Measurements from ENCODE around the gene PPP3CB.

DNA sequence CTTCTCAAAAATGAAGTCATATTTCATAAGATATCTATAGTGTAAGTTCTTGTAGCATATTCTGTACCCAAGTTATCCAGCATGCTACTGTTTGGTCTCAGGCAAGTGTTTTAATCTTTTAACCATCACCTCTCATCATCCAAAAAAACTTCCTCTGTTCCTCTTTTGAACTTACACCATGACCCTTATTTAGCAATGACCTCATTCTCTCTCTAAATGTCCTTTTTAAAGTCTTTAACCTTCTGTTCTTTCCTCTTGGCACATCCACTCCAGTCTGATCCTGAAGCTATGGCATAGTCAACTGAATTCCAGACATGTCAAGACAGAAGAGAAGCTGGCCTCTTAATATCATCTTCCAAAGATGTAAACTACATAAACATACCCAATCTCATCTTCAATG lies 26.2 kb downstream of the PPP3CB start:
- TF ChIP-seq, protein P1, sequence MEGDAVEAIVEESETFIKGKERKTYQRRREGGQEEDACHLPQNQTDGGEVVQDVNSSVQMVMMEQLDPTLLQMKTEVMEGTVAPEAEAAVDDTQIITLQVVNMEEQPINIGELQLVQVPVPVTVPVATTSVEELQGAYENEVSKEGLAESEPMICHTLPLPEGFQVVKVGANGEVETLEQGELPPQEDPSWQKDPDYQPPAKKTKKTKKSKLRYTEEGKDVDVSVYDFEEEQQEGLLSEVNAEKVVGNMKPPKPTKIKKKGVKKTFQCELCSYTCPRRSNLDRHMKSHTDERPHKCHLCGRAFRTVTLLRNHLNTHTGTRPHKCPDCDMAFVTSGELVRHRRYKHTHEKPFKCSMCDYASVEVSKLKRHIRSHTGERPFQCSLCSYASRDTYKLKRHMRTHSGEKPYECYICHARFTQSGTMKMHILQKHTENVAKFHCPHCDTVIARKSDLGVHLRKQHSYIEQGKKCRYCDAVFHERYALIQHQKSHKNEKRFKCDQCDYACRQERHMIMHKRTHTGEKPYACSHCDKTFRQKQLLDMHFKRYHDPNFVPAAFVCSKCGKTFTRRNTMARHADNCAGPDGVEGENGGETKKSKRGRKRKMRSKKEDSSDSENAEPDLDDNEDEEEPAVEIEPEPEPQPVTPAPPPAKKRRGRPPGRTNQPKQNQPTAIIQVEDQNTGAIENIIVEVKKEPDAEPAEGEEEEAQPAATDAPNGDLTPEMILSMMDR (IDR thresholded peaks at IDR 0.05): no peak
- no peak for TF ChIP-seq POLR2A (IDR thresholded peaks at IDR 0.05)
